Upper lobe of left lung (tissue), 6 donors: ENCODE data around the gene CSF1. TPM values are rescaled to one million over a fixed set of nuclear protein-coding genes. Genes with fewer than 3 reads are reported as not detected.

ENCODE experiments used
- ATAC-seq, 2 donors: fragments of 200-7000 bp; cut with Tn5 transposase; one replicate each; pipeline ENCODE4 v1.9.1; 2022; ENCODE audit warnings: mild to moderate bottlenecking in 2 of 2, moderate library complexity in 2 of 2; ENCODE audit not compliant: low FRiP score in 2 of 2
- DNase-seq, 2 donors: peaks; one replicate each; pipeline ENCODE4 v3.0.0-alpha.2; 2019 to 2020
- H3K27ac ChIP-seq, 4 donors: fragments of 200-600 bp; sonication (generic); one replicate each; pipeline ENCODE4 v1.5.1; 2016 to 2019
- H3K27me3 ChIP-seq, 4 donors: fragments of 200-600 bp; sonication (generic); one replicate each; pipeline ENCODE4 v1.5.1; 2017 to 2019
- H3K36me3 ChIP-seq, 4 donors: fragments of 200-600 bp; sonication (generic); one replicate each; pipeline ENCODE4 v1.5.1; 2016 to 2019
- H3K4me1 ChIP-seq, 4 donors: fragments of 200-600 bp; sonication (generic); one replicate each; pipeline ENCODE4 v1.5.1; 2018 to 2019
- H3K4me3 ChIP-seq, 4 donors: fragments of 200-600 bp; sonication (generic); one replicate each; pipeline ENCODE4 v1.5.1; 2017 to 2019; ENCODE audit warnings: mild to moderate bottlenecking in 2 of 4, moderate library complexity in 1 of 4
- H3K9me3 ChIP-seq, 4 donors: fragments of 200-600 bp; sonication (generic); one replicate each; pipeline ENCODE4 v1.5.1; 2018 to 2019
- CTCF ChIP-seq, 6 experiments: fragments of 450-650 bp in 4 of 6; fragments of 200-600 bp in 2 of 6; sonication (generic) in 2 of 6; IDR thresholded peaks; one replicate each; pipeline ENCODE4 v1.5.1; 2016 to 2019; ENCODE audit warnings: antibody characterized with exemption in 6 of 6
- EP300 ChIP-seq, 4 donors: sonication (generic); formaldehyde crosslinking; IDR thresholded peaks; one replicate each; pipeline ENCODE4 v1.5.1; 2017; ENCODE audit warnings: antibody characterized with exemption in 4 of 4, control low read depth in 2 of 4
- POLR2A ChIP-seq, 4 donors: fragments of 450-650 bp; IDR thresholded peaks; one replicate each; pipeline ENCODE4 v1.5.1; 2016 to 2017; ENCODE audit warnings: antibody characterized with exemption in 4 of 4, mild to moderate bottlenecking in 2 of 4
- POLR2AphosphoS5 ChIP-seq, 2 donors: sonication (generic); formaldehyde crosslinking; IDR thresholded peaks; one replicate each; pipeline ENCODE4 v1.5.1; 2017; ENCODE audit warnings: antibody characterized with exemption in 2 of 2
- WGBS, 2 donors: methylation state at CpG; one replicate each; pipeline ENCODE4 v1.1.5; 2017 to 2018; 5-methylcytosine and 5-hydroxymethylcytosine counted together
- total RNA-seq, 6 donors: library from RNA; depleted of rRNA in 4 of 6; stranded (reverse); fragments of >200 nt in 4 of 6; gene quantifications; one replicate each; pipeline versions ENCODE4 v1.1.0 to v1.2.1, GENCODE V29; 2016 to 2021
- donor health status: DM: no; HTN: no; CAD: no; lungs with moderate emphysema.
- donor health status: DM: no; HTN: yes; CAD: no; lungs with severe emphysema.

Gene CSF1
- total RNA-seq, 6 donors from 2014 or later, result 19.4 to 106 (median 36.5) TPM

GRCh38 chr1:109905491-109905890 lies 5.2 kb upstream of the CSF1 start:
- WGBS, 2 donors, result 88 to 95% methylated on average over 7 of the region's 7 CpGs
- Histone ChIP-seq H3K4me1 (peaks cover 18 to 28% (median 23%) of the 10 kb centered on the region in 4 donors), H3K36me3 (no peaks in the 10 kb centered on the region), H3K27me3 (no peaks in the 10 kb centered on the region), H3K27ac (peak overlapping the region in 1 of 4 donors; percentile 21), H3K9me3 (no peaks in the 10 kb centered on the region), H3K4me3 (no peak overlapping the region)
- ATAC-seq (no peak), DNase-seq (no peak)
- TF ChIP-seq POLR2A (IDR thresholded peaks at IDR 0.05) (no peak), CTCF (IDR thresholded peaks at IDR 0.05) (no peak), POLR2AphosphoS5 (IDR thresholded peaks at IDR 0.05) (no peak), EP300 (IDR thresholded peaks at IDR 0.05) (no peak)

- ATAC-seq (peak in 1 of 2 donors; percentile 9), DNase-seq (no peak)
- TF ChIP-seq POLR2AphosphoS5 (IDR thresholded peaks at IDR 0.05) (no peak), POLR2A (IDR thresholded peaks at IDR 0.05) (no peak), CTCF (IDR thresholded peaks at IDR 0.05) (no peak), EP300 (IDR thresholded peaks at IDR 0.05) (no peak)
- H3K9me3 ChIP-seq, result no peaks in the 10 kb centered on the region
- WGBS, 2 donors, result 70 to 74% methylated on average over 7 of the region's 7 CpGs
- no peaks in the 10 kb centered on the region for H3K27me3 ChIP-seq
- no peak overlapping the region for H3K4me3 ChIP-seq
- H3K36me3 ChIP-seq, result no peaks in the 10 kb centered on the region
- peaks cover 18 to 25% (median 22%) of the 10 kb centered on the region in 4 donors for H3K4me1 ChIP-seq
- peak overlapping the region in 2 of 4 donors; percentile 20 to 52 for H3K27ac ChIP-seq
Observed at GRCh38 chr1:109906160-109906838, 4.3 kb upstream of the CSF1 start.

DNA sequence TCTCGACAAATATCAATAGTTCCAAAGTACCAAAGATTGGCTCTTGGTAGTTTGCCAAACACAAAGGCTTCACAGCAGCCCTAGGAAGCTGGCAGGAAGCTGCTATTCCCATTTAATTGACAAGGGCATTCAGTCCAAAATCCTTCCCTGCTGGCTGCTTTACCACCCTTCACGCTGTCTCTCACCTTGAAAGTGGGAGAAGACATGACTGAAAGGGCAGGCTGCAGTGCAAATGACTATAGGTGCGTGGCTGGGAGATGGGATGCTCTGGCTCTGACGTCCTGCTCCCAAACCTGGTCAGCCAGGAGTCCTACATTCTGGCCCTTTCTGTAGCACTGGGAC lies 3.8 kb upstream of the CSF1 start:
- Histone ChIP-seq H3K4me1 (peaks cover 16 to 29% (median 24%) of the 10 kb centered on the region in 4 donors), H3K9me3 (no peaks in the 10 kb centered on the region), H3K27ac (peak overlapping the region in 1 of 4 donors; percentile 52), H3K36me3 (no peaks in the 10 kb centered on the region), H3K4me3 (no peak overlapping the region), H3K27me3 (no peaks in the 10 kb centered on the region)
- 80 to 81% methylated on average over 3 to 4 of the region's 4 CpGs for WGBS, 2 donors
- ATAC-seq (no peak), DNase-seq (no peak)
- no peak for TF ChIP-seq POLR2AphosphoS5 (IDR thresholded peaks at IDR 0.05)
- TF ChIP-seq CTCF (IDR thresholded peaks at IDR 0.05), result no peak
- no peak for TF ChIP-seq EP300 (IDR thresholded peaks at IDR 0.05)
- TF ChIP-seq POLR2A (IDR thresholded peaks at IDR 0.05), result no peak

DNA sequence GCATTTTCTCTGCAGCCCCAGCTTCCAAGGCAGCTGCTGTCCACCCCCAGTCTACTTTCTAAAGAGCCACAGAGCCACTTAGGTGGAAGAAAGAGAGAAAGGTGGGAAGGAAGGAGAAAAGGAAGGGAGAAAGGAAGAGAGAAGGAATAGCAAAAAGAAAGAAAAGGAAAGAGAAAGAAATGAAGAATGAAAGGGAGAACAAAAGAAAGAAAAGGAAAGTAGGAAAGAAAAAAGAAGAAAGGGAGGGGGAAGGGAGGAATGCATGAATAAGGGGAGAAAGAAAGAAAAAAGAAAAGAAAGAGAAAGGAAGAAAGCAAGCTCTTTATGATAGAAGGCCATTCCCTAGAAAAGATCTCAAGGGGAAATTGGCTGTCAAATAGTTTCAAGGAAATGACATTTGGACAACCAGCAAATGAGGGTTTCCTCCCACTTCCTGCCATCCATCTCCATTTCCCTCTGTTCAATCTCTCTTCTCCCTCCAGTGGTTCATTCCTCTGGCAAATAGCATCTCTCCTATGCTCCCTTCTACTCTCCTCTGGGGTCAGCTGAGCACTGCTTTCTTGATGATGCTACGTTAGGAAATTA lies 3.4 kb upstream of the CSF1 start:
- H3K36me3 ChIP-seq, result no peaks in the 10 kb centered on the region
- DNase-seq, result no peak
- H3K4me3 ChIP-seq, result no peak overlapping the region
- H3K9me3 ChIP-seq, result no peaks in the 10 kb centered on the region
- WGBS, 2 donors, result 89 to 100% methylated on average over 1 of the region's 1 CpG
- H3K4me1 ChIP-seq, result peaks cover 16 to 34% (median 27%) of the 10 kb centered on the region in 4 donors
- TF ChIP-seq EP300 (IDR thresholded peaks at IDR 0.05) (no peak), POLR2AphosphoS5 (IDR thresholded peaks at IDR 0.05) (no peak), POLR2A (IDR thresholded peaks at IDR 0.05) (no peak), CTCF (IDR thresholded peaks at IDR 0.05) (no peak)
- no peak for ATAC-seq
- no peak overlapping the region for H3K27ac ChIP-seq
- H3K27me3 ChIP-seq, result no peaks in the 10 kb centered on the region
